Cardiac ventricle fibroblast (primary cell): ENCODE measurements around the gene DPEP2. TPM values are rescaled to one million over a fixed set of nuclear protein-coding genes. Genes with fewer than 3 reads are reported as not detected.

ENCODE experiments used
- total RNA-seq: library from RNA; depleted of rRNA; stranded (reverse); fragments of >200 nt; gene quantifications from 2 replicates; pipeline ENCODE4 v1.2.3, GENCODE V29; 2015

Gene DPEP2
- total RNA-seq: not detected in 2 replicates

DNA sequence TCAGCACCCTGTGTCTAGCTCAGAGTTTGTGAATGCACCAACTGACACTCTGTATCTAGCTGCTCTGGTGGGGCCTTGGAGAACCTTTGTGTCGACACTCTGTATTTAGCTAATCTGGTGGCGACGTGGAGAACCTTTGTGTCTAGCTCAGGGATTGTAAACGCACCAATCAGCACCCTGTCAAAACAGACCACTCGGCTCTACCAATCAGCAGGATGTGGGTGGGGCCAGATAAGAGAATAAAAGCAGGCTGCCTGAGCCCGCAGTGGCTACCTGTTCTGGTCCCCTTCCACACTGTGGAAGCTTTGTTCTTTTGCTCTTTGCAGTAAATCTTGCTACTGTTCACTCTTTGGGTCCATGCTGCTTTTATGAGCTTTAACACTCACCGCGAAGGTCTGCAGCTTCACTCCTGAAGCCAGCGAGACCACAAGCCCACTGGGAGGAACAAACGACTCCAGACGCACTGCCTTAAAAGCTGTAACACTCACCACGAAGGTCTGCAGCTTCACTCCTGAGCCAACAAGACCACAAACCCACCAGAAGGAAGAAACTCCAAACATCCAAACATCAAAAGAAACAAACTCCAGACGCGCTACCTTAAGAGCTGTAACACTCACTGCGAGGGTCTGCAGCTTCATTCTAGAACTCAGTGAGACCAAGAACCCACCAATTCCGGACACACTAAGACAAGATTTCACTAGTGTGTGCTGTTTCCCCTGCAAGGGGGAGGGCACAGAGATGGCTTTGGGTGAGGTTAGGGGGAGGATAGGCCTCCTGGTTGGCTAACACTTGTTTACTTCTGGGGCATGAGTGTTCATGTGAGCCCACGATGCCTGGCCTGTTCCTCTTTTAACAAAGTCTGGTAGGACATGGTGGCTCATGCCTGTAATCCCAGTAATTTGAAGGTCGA, at the start of gene DPEP2:
Gene DPEP2 (minus strand): TSS at position 706 of the 910 bp plus-strand sequence. CDS start 6,272 bp downstream, outside the sequence.

DNA sequence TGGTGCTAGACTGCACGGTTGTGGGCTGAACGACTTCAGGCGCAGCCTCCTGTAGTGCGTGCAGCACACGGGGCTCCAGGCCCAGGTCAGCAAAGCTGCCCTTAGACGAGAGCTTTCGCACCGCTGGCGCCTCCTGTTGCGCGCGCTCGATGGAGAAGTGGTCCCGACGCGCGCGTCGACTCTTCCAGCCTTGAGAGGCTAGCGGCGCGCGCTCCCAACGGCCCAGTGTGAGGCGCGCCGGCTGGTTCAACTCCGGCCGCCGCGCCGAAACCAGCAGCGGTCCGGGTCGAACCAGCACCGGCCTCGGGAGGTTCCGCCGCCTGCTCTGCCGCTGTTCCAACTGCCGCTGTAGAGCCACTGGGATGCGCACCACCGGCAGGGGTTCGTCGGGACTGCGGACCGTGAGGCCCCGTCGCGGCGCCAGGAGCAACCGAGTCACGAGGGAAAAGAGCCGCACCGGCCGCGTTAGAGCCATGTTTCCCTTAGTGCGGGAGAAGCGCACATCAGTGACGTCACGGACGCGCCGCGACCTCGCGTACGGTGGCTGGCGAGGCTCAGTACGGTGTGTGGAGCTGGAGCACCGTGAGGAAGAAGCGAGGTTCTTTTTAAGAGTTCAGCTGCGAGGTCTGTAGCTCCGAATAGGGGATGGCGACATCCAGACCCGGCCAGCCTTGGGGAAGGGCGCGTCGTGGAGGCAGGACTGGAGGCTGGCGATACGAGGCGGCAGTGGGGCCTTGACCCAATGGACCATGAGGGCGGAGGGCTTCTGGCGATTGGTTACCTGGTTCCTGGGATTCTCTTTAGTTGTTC, 23.6 kb upstream of the DPEP2 start, which contains the start of the genes DDX28 and DUS2:
Gene DDX28 (minus strand): TSS at position 505 of the 810 bp plus-strand sequence. CDS start 30 bp downstream, at position 475.
Gene DUS2 (plus strand): TSS at position 557 of the 810 bp plus-strand sequence. CDS start 14,740 bp downstream, outside the sequence.

DNA sequence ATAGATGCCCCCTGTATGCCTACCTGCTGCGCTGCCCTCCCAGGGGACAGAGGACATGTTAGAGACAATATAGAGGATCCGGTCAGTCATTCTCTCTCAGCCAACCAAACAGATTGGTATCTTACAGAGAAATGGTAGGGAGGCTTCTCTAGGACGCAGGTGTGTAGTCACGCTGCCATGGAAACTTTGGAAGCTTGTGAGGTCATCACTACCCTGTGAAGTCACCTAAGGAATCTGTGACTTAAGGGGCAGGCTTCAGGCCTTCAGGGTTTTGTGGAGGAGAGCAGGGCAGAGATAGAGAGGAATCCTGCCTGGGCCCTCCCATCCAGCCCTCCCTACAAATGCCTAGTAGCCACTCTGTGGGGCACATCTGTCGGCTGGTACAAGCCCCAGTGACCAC, 16.4 kb upstream of the DPEP2 start, which contains the start of gene DPEP2NB:
Gene DPEP2NB (minus strand): TSS at position 231 of the 400 bp plus-strand sequence. CDS start 141 bp downstream, at position 90.

GRCh38 chr16:67979955-67980678, 19.2 kb downstream of the DPEP2 start, which contains the start of gene DPEP3:
Gene DPEP3 (minus strand): TSS chr16:67980499. CDS start chr16:67980380, 119 bp downstream.

GRCh38 chr16:67968400-67969253, 30.7 kb downstream of the DPEP2 start, which contains the start of gene SLC12A4:
Gene SLC12A4 (minus strand): TSS chr16:67968637. CDS start chr16:67968553, 84 bp downstream.

GRCh38 chr16:67943619-67944504, 55.4 kb downstream of the DPEP2 start, which contains the start of gene LCAT:
Gene LCAT (minus strand): TSS chr16:67944120. CDS start chr16:67944101, 19 bp downstream.

Other genes starting within 250 kb of the DPEP2 start
- gene RANBP10, start 192.9 kb downstream of the DPEP2 start, total RNA-seq: 5.7 and 5.8 TPM in 2 replicates
- gene TSNAXIP1, start 192.6 kb downstream of the DPEP2 start, total RNA-seq: 0.15 and 0.62 TPM in 2 replicates
- 36.1 and 45.9 TPM in 2 replicates for gene THAP11, start 157.2 kb downstream of the DPEP2 start, total RNA-seq
- gene NUTF2, start 152.6 kb downstream of the DPEP2 start, total RNA-seq: 65.6 and 89.6 TPM in 2 replicates
- 22.8 and 25.8 TPM in 2 replicates for gene CENPT, start 151.8 kb downstream of the DPEP2 start, total RNA-seq
- 18.2 and 35.9 TPM in 2 replicates for gene EDC4, start 126.4 kb downstream of the DPEP2 start, total RNA-seq
- not detected in 2 replicates for gene NRN1L, start 114.6 kb downstream of the DPEP2 start, total RNA-seq
- 21.5 and 24.1 TPM in 2 replicates for gene PSKH1, start 106.2 kb downstream of the DPEP2 start, total RNA-seq
- gene CTRL, start 67.6 kb downstream of the DPEP2 start, total RNA-seq: 0.62 TPM in 1 of 2 replicates, not detected in the other
- gene PSMB10, start 62.6 kb downstream of the DPEP2 start, total RNA-seq: 42.9 and 45.7 TPM in 2 replicates
- 8.5 and 8.9 TPM in 2 replicates for gene LCAT, start 55.4 kb downstream of the DPEP2 start, total RNA-seq
- 32.1 and 42.1 TPM in 2 replicates for gene SLC12A4, start 30.8 kb downstream of the DPEP2 start, total RNA-seq
- not detected in 2 replicates for gene DPEP3, start 19.0 kb downstream of the DPEP2 start, total RNA-seq
- not detected in 2 replicates for gene DPEP2NB, start 16.4 kb upstream of the DPEP2 start, total RNA-seq
- gene DDX28, start 23.7 kb upstream of the DPEP2 start, total RNA-seq: 5.5 and 5.8 TPM in 2 replicates
- gene DUS2, start 23.8 kb upstream of the DPEP2 start, total RNA-seq: 4.6 and 4.9 TPM in 2 replicates
- 15.7 and 18.8 TPM in 2 replicates for gene NFATC3, start 85.9 kb upstream of the DPEP2 start, total RNA-seq
- gene ESRP2, start 236.6 kb upstream of the DPEP2 start, total RNA-seq: not detected in 2 replicates
- gene PLA2G15, start 245.9 kb upstream of the DPEP2 start, total RNA-seq: 11.7 and 13.8 TPM in 2 replicates